ENCODE results near the gene OR9G4.
A peak's percentile ranks its signal among the peaks of the same experiment; 100 is the strongest.

The OR9G4 gene

GRCh38 chr11:56748597-56748996 is at the start of gene OR9G4:
OR9G4 (minus strand) TSS chr11:56748697; CDS start chr11:56743766, 4,931 bp downstream.
- TF ChIP-seq JUND (IDR thresholded peaks at IDR 0.05; ENCODE audit: low read depth), result no peak
- in situ Hi-C loops (cut with HindIII; ENCODE audit: low pct_unique_long_range_greater_than_20kb, low sequenced_read_pairs), result no loop called here
- no peak for DNase-seq (ENCODE audit: low read depth in 1 of 2, low spot score in 1 of 2)

- DNase-seq (ENCODE audit: low read depth in 1 of 2, low spot score in 1 of 2), result peak; percentile 51 to 81
- in situ Hi-C loops (cut with HindIII; ENCODE audit: low pct_unique_long_range_greater_than_20kb, low sequenced_read_pairs), result no loop called here
- no peak for TF ChIP-seq JUND (IDR thresholded peaks at IDR 0.05; ENCODE audit: low read depth)
These were observed 35.0 kb upstream of the OR9G4 start for GRCh38 chr11:56783448-56784041.

- no peak for TF ChIP-seq JUND (IDR thresholded peaks at IDR 0.05; ENCODE audit: low read depth)
- in situ Hi-C loops (cut with HindIII; ENCODE audit: low pct_unique_long_range_greater_than_20kb, low sequenced_read_pairs), result no loop called here
- DNase-seq (ENCODE audit: low read depth in 1 of 2, low spot score in 1 of 2), result no peak
These were observed 33.8 kb upstream of the OR9G4 start for GRCh38 chr11:56782167-56782847.

- TF ChIP-seq JUND (IDR thresholded peaks at IDR 0.05; ENCODE audit: low read depth), result no peak
- in situ Hi-C loops (cut with HindIII; ENCODE audit: low pct_unique_long_range_greater_than_20kb, low sequenced_read_pairs), result no loop called here
- DNase-seq (ENCODE audit: low read depth in 1 of 2, low spot score in 1 of 2), result no peak
These were observed 28.3 kb upstream of the OR9G4 start for GRCh38 chr11:56776809-56777208.

- in situ Hi-C loops (cut with HindIII; ENCODE audit: low pct_unique_long_range_greater_than_20kb, low sequenced_read_pairs), result no loop called here
- TF ChIP-seq JUND (IDR thresholded peaks at IDR 0.05; ENCODE audit: low read depth), result no peak
These were observed 16.5 kb upstream of the OR9G4 start for GRCh38 chr11:56764976-56765375.

GRCh38 chr11:56751480-56751879 is 3.0 kb upstream of the OR9G4 start:
- in situ Hi-C loops (cut with HindIII; ENCODE audit: low pct_unique_long_range_greater_than_20kb, low sequenced_read_pairs), result no loop called here
- no peak for TF ChIP-seq JUND (IDR thresholded peaks at IDR 0.05; ENCODE audit: low read depth)

More at GRCh38 chr11:56764976-56765375, 16.5 kb upstream of the OR9G4 start:
- no peak for DNase-seq (ENCODE audit: low read depth in 1 of 2, low spot score in 1 of 2)

GRCh38 chr11:56750190-56750589 is 1.7 kb upstream of the OR9G4 start:
- no peak for DNase-seq (ENCODE audit: low read depth in 1 of 2, low spot score in 1 of 2)
- in situ Hi-C loops (cut with HindIII; ENCODE audit: low pct_unique_long_range_greater_than_20kb, low sequenced_read_pairs), result no loop called here

More at GRCh38 chr11:56751480-56751879, 3.0 kb upstream of the OR9G4 start:
- DNase-seq (ENCODE audit: low read depth in 1 of 2, low spot score in 1 of 2), result no peak

GRCh38 chr11:56740886-56741285 is 7.6 kb downstream of the OR9G4 start:
- DNase-seq (ENCODE audit: low read depth in 1 of 2, low spot score in 1 of 2), result no peak
- no peak for TF ChIP-seq JUND (IDR thresholded peaks at IDR 0.05; ENCODE audit: low read depth)
- in situ Hi-C loops (cut with HindIII; ENCODE audit: low pct_unique_long_range_greater_than_20kb, low sequenced_read_pairs), result no loop called here

More at GRCh38 chr11:56750190-56750589, 1.7 kb upstream of the OR9G4 start:
- no peak for TF ChIP-seq JUND (IDR thresholded peaks at IDR 0.05; ENCODE audit: low read depth)

- no peak for TF ChIP-seq JUND (IDR thresholded peaks at IDR 0.05; ENCODE audit: low read depth)
- DNase-seq (ENCODE audit: low read depth in 1 of 2, low spot score in 1 of 2), result no peak
- in situ Hi-C loops (cut with HindIII; ENCODE audit: low pct_unique_long_range_greater_than_20kb, low sequenced_read_pairs), result no loop called here
These were observed 8.4 kb downstream of the OR9G4 start for GRCh38 chr11:56740107-56740506.

- in situ Hi-C loops (cut with HindIII; ENCODE audit: low pct_unique_long_range_greater_than_20kb, low sequenced_read_pairs), result no loop called here
- TF ChIP-seq JUND (IDR thresholded peaks at IDR 0.05; ENCODE audit: low read depth), result no peak
- DNase-seq (ENCODE audit: low read depth in 1 of 2, low spot score in 1 of 2), result no peak
These were observed 28.0 kb downstream of the OR9G4 start for GRCh38 chr11:56720513-56720912.

- in situ Hi-C loops (cut with HindIII; ENCODE audit: low pct_unique_long_range_greater_than_20kb, low sequenced_read_pairs), result no loop called here
- no peak for TF ChIP-seq JUND (IDR thresholded peaks at IDR 0.05; ENCODE audit: low read depth)
- DNase-seq (ENCODE audit: low read depth in 1 of 2, low spot score in 1 of 2), result peak in 1 of 2 experiments; percentile 32
These were observed 32.1 kb downstream of the OR9G4 start for GRCh38 chr11:56716379-56716854.

- in situ Hi-C loops (cut with HindIII; ENCODE audit: low pct_unique_long_range_greater_than_20kb, low sequenced_read_pairs), result no loop called here
- TF ChIP-seq JUND (IDR thresholded peaks at IDR 0.05; ENCODE audit: low read depth), result no peak
- no peak for DNase-seq (ENCODE audit: low read depth in 1 of 2, low spot score in 1 of 2)
These were observed 34.3 kb downstream of the OR9G4 start for GRCh38 chr11:56714206-56714605.

GRCh38 chr11:56706486-56706885 is 42.0 kb downstream of the OR9G4 start:
- no peak for DNase-seq (ENCODE audit: low read depth in 1 of 2, low spot score in 1 of 2)
- TF ChIP-seq JUND (IDR thresholded peaks at IDR 0.05; ENCODE audit: low read depth), result no peak
- in situ Hi-C loops (cut with HindIII; ENCODE audit: low pct_unique_long_range_greater_than_20kb, low sequenced_read_pairs), result no loop called here

All from T47D (cell line).